GM03348 (cell line): ENCODE measurements around the gene RASSF7.

Experiments used
- DNase-seq: peaks from one replicate; pipeline ENCODE4 v3.0.0; 2012; ENCODE audit warnings: low spot score

The RASSF7 gene

GRCh38 chr11:532986-533585, 27.7 kb upstream of the RASSF7 start:
- no peak for DNase-seq

GRCh38 chr11:533586-534395, 27.0 kb upstream of the RASSF7 start:
- no peak for DNase-seq

- peak; percentile 50 for DNase-seq
Observed at GRCh38 chr11:534396-535209, 26.2 kb upstream of the RASSF7 start.

- DNase-seq: no peak
Observed at GRCh38 chr11:535210-535518, 25.6 kb upstream of the RASSF7 start.

- peak; percentile 100 for DNase-seq
Observed at GRCh38 chr11:535519-536454, 25.0 kb upstream of the RASSF7 start, which contains the start of gene HRAS. Gene HRAS, minus strand, starts transcription at chr11:535576.

GRCh38 chr11:536841-537621, 23.7 kb upstream of the RASSF7 start, which contains the start of gene LRRC56:
Gene LRRC56, plus strand, starts transcription at chr11:537527. Its CDS starts 3,158 bp downstream, at chr11:540685.
- peak; percentile 83 for DNase-seq

- no peak for DNase-seq
Observed at GRCh38 chr11:537622-538430, 22.9 kb upstream of the RASSF7 start.

- DNase-seq: no peak
Observed at GRCh38 chr11:538431-539051, 22.2 kb upstream of the RASSF7 start.

GRCh38 chr11:539971-540481, 20.7 kb upstream of the RASSF7 start:
- no peak for DNase-seq

- DNase-seq: no peak
Observed at GRCh38 chr11:540583-541432, 20.0 kb upstream of the RASSF7 start.

GRCh38 chr11:541433-541885, 19.3 kb upstream of the RASSF7 start:
- DNase-seq: no peak

- no peak for DNase-seq
Observed at GRCh38 chr11:544817-545166, 16.0 kb upstream of the RASSF7 start.

GRCh38 chr11:545171-545570, 15.6 kb upstream of the RASSF7 start:
- no peak for DNase-seq

- no peak for DNase-seq
Observed at GRCh38 chr11:548700-549603, 11.8 kb upstream of the RASSF7 start.

- no peak for DNase-seq
Observed at GRCh38 chr11:550021-550745, 10.6 kb upstream of the RASSF7 start.

- DNase-seq: no peak
Observed at GRCh38 chr11:550746-551085, 10.1 kb upstream of the RASSF7 start.

- no peak for DNase-seq
Observed at GRCh38 chr11:551131-551530, 9.6 kb upstream of the RASSF7 start.
